BLaER1 treated with 17β-estradiol and CSF1 and Interleukin-3, amounts not matched to agents 10 nM and 100 nM (cell line): ENCODE measurements around the gene TNIK.
"Not testable (repeated sequence)": the region's sequence is repeated elsewhere in the genome, so short reads cannot be mapped to it uniquely, and the experiment has no call there.

Experiments used
- H3K27ac ChIP-seq, 11 experiments: shearing (Covaris generic); formaldehyde crosslinking; 2 replicates each; pipeline ENCODE4 v1.8.1; 2022
- H3K27me3 ChIP-seq, 11 experiments: shearing (Covaris generic); formaldehyde crosslinking; 2 replicates each; pipeline ENCODE4 v1.8.1; 2022
- H3K36me3 ChIP-seq, 11 experiments: shearing (Covaris generic); formaldehyde crosslinking; 2 replicates each; pipeline ENCODE4 v1.8.1; 2022
- H3K4me1 ChIP-seq, 10 experiments: shearing (Covaris generic); formaldehyde crosslinking; 2 replicates each; pipeline ENCODE4 v1.8.1; 2022
- H3K4me2 ChIP-seq, 11 experiments: shearing (Covaris generic); formaldehyde crosslinking; 2 replicates each; pipeline ENCODE4 v1.8.1; 2022
- H3K4me3 ChIP-seq, 10 experiments: shearing (Covaris generic); formaldehyde crosslinking; 2 replicates each; pipeline ENCODE4 v1.8.1; 2022
- H3K9ac ChIP-seq, 11 experiments: shearing (Covaris generic); formaldehyde crosslinking; 2 replicates each; pipeline ENCODE4 v1.8.1; 2022
- H3K9me3 ChIP-seq, 11 experiments: shearing (Covaris generic); formaldehyde crosslinking; replicated peaks in 1 of 11; 2 replicates each; pipeline ENCODE4 v1.8.1; 2022
- H4K20me1 ChIP-seq, 11 experiments: shearing (Covaris generic); formaldehyde crosslinking; 2 replicates each; pipeline ENCODE4 v1.8.1; 2022
- Cebpa-rat ChIP-seq, 11 experiments: shearing (Covaris generic); IDR thresholded peaks; 2 replicates each; pipeline ENCODE4 v1.8.1; 2022

The TNIK gene

GRCh38 chr3:171455603-171456550, 4.3 kb downstream of the TNIK start:
- H3K27me3 ChIP-seq, result peaks cover 15 to 38% (median 22%) of the 10 kb centered on the region in 11 experiments
- no peak overlapping the region for H3K4me3 ChIP-seq
- no peak overlapping the region for H3K27ac ChIP-seq
- H3K4me2 ChIP-seq, result no peak overlapping the region
- no peaks in the 10 kb centered on the region for H3K36me3 ChIP-seq
- H3K4me1 ChIP-seq, result peaks cover 8 to 26% (median 23%) of the 10 kb centered on the region in 10 experiments; a peak in 19 of 20 replicates
- H3K9ac ChIP-seq, result no peak overlapping the region
- no peak for TF ChIP-seq Cebpa-rat (IDR thresholded peaks at IDR 0.05)
- no peaks in the 10 kb centered on the region for H3K9me3 ChIP-seq
- peaks cover 0 to 23% (median 6%) of the 10 kb centered on the region in 11 experiments; a peak in 11 of 22 replicates for H4K20me1 ChIP-seq

DNA sequence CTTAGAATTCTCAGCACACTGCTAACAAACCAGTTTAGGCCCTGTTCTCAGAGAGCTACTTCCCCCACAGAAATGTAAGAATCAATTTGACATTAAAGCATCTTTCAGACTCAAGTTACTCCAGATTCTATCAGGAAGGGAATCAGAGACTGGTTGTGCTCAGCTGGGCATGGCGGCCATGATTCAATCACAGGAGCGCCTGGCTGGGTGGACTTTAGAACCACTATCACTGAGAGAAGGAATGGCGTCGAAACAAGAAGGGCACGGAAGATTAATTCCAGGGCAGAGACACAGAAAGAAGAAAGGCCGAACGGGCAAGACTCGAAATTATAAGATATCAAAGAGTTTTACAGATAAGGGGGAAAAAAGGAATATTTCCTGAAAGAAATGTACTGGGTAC, 6.2 kb downstream of the TNIK start:
- no peak overlapping the region for H3K4me2 ChIP-seq
- H3K9ac ChIP-seq, result no peak overlapping the region
- no peak overlapping the region for H3K27ac ChIP-seq

GRCh38 chr3:171453180-171453886, 6.9 kb downstream of the TNIK start:
- peaks cover 2 to 13% (median 11%) of the 10 kb centered on the region in 10 experiments; a peak in 18 of 20 replicates for H3K4me1 ChIP-seq
- H3K9me3 ChIP-seq, result no peaks in the 10 kb centered on the region
- H3K27ac ChIP-seq, result no peak overlapping the region
- no peak overlapping the region for H3K4me2 ChIP-seq
- TF ChIP-seq Cebpa-rat (IDR thresholded peaks at IDR 0.05), result no peak
- peaks cover 0 to 15% (median 3%) of the 10 kb centered on the region in 11 experiments; a peak in 15 of 22 replicates for H3K27me3 ChIP-seq
- no peak overlapping the region for H3K9ac ChIP-seq
- H3K36me3 ChIP-seq, result no peaks in the 10 kb centered on the region
- peaks cover 0 to 13% (median 2%) of the 10 kb centered on the region in 11 experiments; a peak in 9 of 22 replicates for H4K20me1 ChIP-seq
- H3K4me3 ChIP-seq, result no peak overlapping the region

More for the DNA sequence above, 6.2 kb downstream of the TNIK start:
- TF ChIP-seq Cebpa-rat (IDR thresholded peaks at IDR 0.05), result no peak
- peaks cover 0 to 19% (median 6%) of the 10 kb centered on the region in 11 experiments; a peak in 10 of 22 replicates for H4K20me1 ChIP-seq
- peaks cover 8 to 20% (median 18%) of the 10 kb centered on the region in 10 experiments; a peak in 19 of 20 replicates for H3K4me1 ChIP-seq
- no peak overlapping the region for H3K4me3 ChIP-seq
- no peaks in the 10 kb centered on the region for H3K36me3 ChIP-seq
- no peaks in the 10 kb centered on the region for H3K9me3 ChIP-seq
- H3K27me3 ChIP-seq, result peaks cover 6 to 22% (median 10%) of the 10 kb centered on the region in 11 experiments

GRCh38 chr3:171452328-171452727, 7.9 kb downstream of the TNIK start:
- Histone ChIP-seq H3K9me3 (no peaks in the 10 kb centered on the region), H3K4me2 (no peak overlapping the region), H3K9ac (no peak overlapping the region), H3K27me3 (peaks cover 0 to 5% (median 0%) of the 10 kb centered on the region in 11 experiments; a peak in 10 of 22 replicates), H3K4me1 (peaks cover 0 to 3% (median 1%) of the 10 kb centered on the region in 10 experiments; a peak in 10 of 20 replicates), H3K27ac (no peak overlapping the region), H3K36me3 (no peaks in the 10 kb centered on the region), H3K4me3 (no peak overlapping the region), H4K20me1 (peaks cover 0 to 7% (median 0%) of the 10 kb centered on the region in 11 experiments; a peak in 8 of 22 replicates)
- TF ChIP-seq Cebpa-rat (IDR thresholded peaks at IDR 0.05), result no peak

GRCh38 chr3:171451915-171452314, 8.3 kb downstream of the TNIK start:
- H3K9ac ChIP-seq, result no peak overlapping the region
- TF ChIP-seq Cebpa-rat (IDR thresholded peaks at IDR 0.05), result no peak
- H3K27me3 ChIP-seq, result peaks cover 0 to under 1% (median 0%) of the 10 kb centered on the region in 11 experiments; a peak in 1 of 22 replicates
- no peak overlapping the region for H3K4me2 ChIP-seq
- no peaks in the 10 kb centered on the region for H3K36me3 ChIP-seq
- no peaks in the 10 kb centered on the region for H3K9me3 ChIP-seq
- H3K4me1 ChIP-seq, result no peaks in the 10 kb centered on the region
- H3K27ac ChIP-seq, result no peak overlapping the region
- H4K20me1 ChIP-seq, result peaks cover 0 to 3% (median 0%) of the 10 kb centered on the region in 11 experiments; a peak in 3 of 22 replicates
- no peak overlapping the region for H3K4me3 ChIP-seq

GRCh38 chr3:171447579-171447891, 12.7 kb downstream of the TNIK start:
- H3K9me3 ChIP-seq, H3K4me3 ChIP-seq, H3K27me3 ChIP-seq, H3K36me3 ChIP-seq, H3K4me1 ChIP-seq, H3K9ac ChIP-seq, H3K27ac ChIP-seq, H3K4me2 ChIP-seq, H4K20me1 ChIP-seq: not testable (repeated sequence)

DNA sequence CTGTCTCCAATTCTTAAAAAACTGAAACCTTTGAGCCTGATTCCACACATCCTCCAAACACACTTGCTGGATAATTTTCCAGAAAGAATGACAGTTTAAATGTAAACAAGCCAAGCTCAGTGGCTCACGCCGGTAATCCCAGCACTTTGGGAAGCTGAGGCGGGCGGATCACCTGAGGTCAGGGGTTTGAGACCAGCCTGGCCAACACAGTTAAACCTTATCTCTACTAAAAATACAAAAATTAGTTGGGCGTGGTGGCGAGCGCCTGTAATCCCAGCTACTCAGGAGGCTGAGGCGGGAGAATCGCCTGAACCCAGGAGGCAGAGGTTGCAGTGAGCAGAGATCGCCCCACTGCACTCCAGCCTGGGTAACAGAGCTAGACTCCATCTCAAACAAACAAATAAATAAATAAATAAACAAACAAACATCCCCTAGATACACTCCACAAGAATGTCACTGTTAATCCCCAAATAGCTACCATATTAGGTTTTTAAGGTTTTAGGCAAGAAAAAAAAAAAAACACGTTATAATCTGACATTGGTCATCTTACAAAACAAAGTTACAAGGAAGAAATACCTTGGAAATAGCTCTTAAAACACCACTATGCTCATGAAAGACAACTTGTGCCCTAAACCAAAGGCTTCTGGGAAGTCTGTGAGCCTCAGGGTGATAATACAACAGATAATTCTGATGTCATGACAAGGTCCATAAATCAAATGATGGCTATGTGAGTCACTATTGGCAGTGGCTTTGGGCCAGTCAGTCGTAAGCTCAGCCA, 13.2 kb downstream of the TNIK start:
- Histone ChIP-seq H3K27ac (no peak overlapping the region), H3K9me3 (no peaks in the 10 kb centered on the region), H3K9ac (no peak overlapping the region), H3K4me1 (0 out of 20 replicates have a peak, but pooled peaks cover 0 to 4% (median 0%) of the 10 kb centered on the region in 10 experiments), H3K27me3 (no peaks in the 10 kb centered on the region), H3K36me3 (no peaks in the 10 kb centered on the region), H3K4me3 (no peak overlapping the region), H4K20me1 (no peaks in the 10 kb centered on the region), H3K4me2 (no peak overlapping the region)
- TF ChIP-seq Cebpa-rat (IDR thresholded peaks at IDR 0.05), result no peak

DNA sequence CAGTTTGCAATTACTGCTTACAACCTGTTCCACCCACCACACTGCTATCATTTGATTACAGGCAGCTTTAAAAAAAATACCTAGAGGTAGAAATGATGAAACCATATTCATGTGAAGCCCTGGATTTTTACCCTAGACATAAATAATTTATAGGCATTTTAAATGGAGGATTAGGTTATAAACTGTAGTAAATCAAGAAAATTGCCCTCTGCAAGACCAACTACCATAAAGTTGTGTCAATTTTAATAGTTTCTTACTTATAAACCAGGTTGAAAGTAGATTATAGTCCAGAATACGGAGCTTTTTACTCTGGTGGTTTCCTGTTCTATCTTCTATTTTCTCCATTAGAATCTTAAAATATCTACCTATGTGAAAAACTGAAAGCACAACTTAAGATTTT, 13.9 kb downstream of the TNIK start:
- H3K27ac ChIP-seq, result no peak overlapping the region
- H3K27me3 ChIP-seq, result no peaks in the 10 kb centered on the region
- H3K4me3 ChIP-seq, result no peak overlapping the region
- H3K4me2 ChIP-seq, result no peak overlapping the region
- no peak overlapping the region for H3K9ac ChIP-seq
- 0 out of 20 replicates have a peak, but pooled peaks cover 0 to 4% (median 0%) of the 10 kb centered on the region in 10 experiments for H3K4me1 ChIP-seq
- no peaks in the 10 kb centered on the region for H3K9me3 ChIP-seq
- TF ChIP-seq Cebpa-rat (IDR thresholded peaks at IDR 0.05), result no peak
- no peaks in the 10 kb centered on the region for H3K36me3 ChIP-seq
- no peaks in the 10 kb centered on the region for H4K20me1 ChIP-seq
